Kidney epithelial cell (primary cell): ENCODE data around the gene KIF1A. TPM values are rescaled to one million over a fixed set of nuclear protein-coding genes. Genes with fewer than 3 reads are reported as not detected.
"Not testable (repeated sequence)": the region's sequence is repeated elsewhere in the genome, so short reads cannot be mapped to it uniquely, and the experiment has no call there.

Source experiments
- DNase-seq: peaks from one replicate; pipeline ENCODE4 v3.0.0-alpha.2; 2010; ENCODE audit warnings: low read depth
- H3K27me3 ChIP-seq: 2 replicates; pipeline ENCODE4 v1.6.0; 2011; ENCODE audit warnings: low read length; ENCODE audit not compliant: control insufficient read depth, insufficient read depth
- H3K36me3 ChIP-seq: 2 replicates; pipeline ENCODE4 v1.5.1; 2011; ENCODE audit warnings: low read length; ENCODE audit not compliant: control insufficient read depth, insufficient read depth
- H3K4me3 ChIP-seq: 2 replicates; pipeline ENCODE4 v1.5.1; 2011; ENCODE audit warnings: low read depth, mild to moderate bottlenecking, control low read depth, low read length
- total RNA-seq: library from RNA; depleted of rRNA; stranded (reverse); fragments of >200 nt; gene quantifications from 2 replicates; pipeline ENCODE4 v1.2.3, GENCODE V29; 2015
- TF ChIP-seq, protein P1 (sequence below): IDR thresholded peaks from 2 replicates; pipeline ENCODE4 v1.5.1; 2011; ENCODE audit warnings: mild to moderate bottlenecking, moderate library complexity, low read length, control low read depth, inconsistent platforms; ENCODE audit not compliant: insufficient read depth, poor library complexity, severe bottlenecking

The KIF1A gene
- total RNA-seq, 1 donor from 2014 or later, result 178 TPM

DNA sequence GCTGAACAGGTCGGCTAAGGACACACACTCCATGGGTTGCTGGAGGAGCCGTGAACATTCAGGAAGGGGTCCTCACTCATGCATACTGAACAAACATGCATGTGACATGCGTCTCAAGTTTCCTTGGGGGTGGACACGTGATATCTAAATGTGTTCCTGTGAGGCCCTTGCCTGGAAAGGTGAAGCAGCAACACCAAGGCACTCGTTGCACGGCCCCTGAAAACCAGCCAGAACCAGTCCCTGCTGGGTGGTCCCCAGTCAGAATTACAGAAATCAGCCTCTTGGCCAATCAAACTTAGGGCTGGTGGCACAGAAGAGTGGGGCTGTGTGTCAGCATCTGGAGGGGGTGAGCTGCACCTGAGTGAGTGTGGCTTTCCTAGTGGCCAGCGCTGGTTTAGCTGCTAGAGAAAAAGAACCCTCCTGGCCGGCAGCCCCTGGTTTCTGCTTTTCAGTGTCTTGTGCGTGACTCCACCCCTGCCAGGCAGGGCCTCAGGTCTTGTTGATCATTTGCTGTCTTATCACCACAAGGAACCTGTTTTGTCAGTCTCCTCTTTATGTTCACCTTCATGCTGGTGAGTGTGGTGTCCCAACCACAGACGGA, 134.1 kb downstream of the KIF1A start:
- DNase-seq, result no peak
- Histone ChIP-seq H3K36me3 (no peaks in the 10 kb centered on the region), H3K4me3 (no peak overlapping the region), H3K27me3 (peaks cover 28% of the 10 kb centered on the region)
- TF ChIP-seq, protein P1, sequence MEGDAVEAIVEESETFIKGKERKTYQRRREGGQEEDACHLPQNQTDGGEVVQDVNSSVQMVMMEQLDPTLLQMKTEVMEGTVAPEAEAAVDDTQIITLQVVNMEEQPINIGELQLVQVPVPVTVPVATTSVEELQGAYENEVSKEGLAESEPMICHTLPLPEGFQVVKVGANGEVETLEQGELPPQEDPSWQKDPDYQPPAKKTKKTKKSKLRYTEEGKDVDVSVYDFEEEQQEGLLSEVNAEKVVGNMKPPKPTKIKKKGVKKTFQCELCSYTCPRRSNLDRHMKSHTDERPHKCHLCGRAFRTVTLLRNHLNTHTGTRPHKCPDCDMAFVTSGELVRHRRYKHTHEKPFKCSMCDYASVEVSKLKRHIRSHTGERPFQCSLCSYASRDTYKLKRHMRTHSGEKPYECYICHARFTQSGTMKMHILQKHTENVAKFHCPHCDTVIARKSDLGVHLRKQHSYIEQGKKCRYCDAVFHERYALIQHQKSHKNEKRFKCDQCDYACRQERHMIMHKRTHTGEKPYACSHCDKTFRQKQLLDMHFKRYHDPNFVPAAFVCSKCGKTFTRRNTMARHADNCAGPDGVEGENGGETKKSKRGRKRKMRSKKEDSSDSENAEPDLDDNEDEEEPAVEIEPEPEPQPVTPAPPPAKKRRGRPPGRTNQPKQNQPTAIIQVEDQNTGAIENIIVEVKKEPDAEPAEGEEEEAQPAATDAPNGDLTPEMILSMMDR, result no peak

DNA sequence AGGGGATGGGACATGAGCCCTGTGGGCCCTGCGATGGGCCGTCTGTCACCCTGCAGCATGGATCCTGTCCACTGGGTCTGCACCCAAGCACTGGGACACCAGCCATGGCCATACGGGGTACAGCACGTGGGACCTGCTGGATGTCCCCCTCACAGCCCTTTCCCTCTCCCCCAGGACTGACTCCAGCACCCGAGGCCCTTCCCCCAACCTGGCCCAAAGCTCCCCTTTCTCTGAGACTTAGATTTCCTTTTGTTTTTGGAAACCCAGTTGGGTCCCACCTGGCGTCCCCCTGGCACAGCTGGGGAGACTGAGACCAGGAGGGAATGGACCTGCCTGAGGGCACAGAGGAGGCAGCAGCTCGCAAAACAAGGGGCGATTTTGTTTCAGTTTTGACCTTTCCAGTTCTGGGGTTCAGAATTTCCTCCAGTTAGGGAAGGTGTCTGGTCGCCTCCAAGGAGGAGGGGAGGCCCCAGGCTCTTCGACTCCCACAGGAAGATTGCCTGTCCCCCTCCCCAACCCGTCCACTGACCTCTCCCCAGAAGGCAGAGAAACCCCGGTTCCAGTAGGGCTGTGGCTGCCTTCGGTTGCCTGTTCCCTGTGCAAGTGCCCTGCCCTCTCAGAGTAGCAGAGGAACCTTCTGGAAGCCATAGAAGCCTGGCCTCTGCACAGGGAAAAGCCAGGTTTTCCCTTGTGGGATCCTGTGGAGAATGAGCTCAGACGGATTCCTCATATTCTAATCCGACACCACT, 135.9 kb downstream of the KIF1A start:
- not testable (repeated sequence) for H3K36me3 ChIP-seq, H3K4me3 ChIP-seq, DNase-seq
- H3K27me3 ChIP-seq, result peaks cover 28% of the 10 kb centered on the region

DNA sequence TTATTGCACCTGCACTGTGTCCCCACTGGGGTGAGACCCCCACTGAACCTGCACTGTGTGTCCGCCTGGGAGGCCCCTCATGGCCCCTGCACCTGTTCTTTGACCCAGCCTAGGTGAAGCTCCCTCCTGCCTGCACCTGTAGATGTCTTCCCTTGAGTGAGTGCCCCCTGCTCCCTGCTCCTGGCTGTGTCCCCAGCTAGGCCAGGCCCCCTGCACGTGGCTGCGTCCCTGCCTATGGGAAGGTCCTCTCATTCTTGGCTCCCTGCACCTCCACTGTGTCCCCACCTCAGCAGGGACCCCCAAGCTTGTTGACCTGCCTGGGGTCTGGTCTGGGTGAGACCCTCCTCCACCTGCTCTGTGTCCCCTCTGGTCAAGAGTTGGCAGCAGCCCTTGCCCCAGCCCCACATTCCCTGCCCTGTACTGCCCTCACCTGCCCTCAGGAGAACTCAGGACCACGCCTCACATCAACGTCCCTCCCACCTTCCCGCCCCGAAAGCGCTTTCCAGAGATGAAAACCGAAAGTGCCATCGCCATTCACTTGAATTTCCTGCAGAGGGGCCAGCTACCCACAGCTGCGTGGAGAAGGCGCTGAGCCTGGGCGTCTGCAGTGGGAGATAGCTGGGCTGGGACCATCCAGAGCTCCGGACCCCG, 136.6 kb downstream of the KIF1A start:
- H3K36me3 ChIP-seq, DNase-seq, H3K4me3 ChIP-seq: not testable (repeated sequence)
- H3K27me3 ChIP-seq, result peaks cover 28% of the 10 kb centered on the region

DNA sequence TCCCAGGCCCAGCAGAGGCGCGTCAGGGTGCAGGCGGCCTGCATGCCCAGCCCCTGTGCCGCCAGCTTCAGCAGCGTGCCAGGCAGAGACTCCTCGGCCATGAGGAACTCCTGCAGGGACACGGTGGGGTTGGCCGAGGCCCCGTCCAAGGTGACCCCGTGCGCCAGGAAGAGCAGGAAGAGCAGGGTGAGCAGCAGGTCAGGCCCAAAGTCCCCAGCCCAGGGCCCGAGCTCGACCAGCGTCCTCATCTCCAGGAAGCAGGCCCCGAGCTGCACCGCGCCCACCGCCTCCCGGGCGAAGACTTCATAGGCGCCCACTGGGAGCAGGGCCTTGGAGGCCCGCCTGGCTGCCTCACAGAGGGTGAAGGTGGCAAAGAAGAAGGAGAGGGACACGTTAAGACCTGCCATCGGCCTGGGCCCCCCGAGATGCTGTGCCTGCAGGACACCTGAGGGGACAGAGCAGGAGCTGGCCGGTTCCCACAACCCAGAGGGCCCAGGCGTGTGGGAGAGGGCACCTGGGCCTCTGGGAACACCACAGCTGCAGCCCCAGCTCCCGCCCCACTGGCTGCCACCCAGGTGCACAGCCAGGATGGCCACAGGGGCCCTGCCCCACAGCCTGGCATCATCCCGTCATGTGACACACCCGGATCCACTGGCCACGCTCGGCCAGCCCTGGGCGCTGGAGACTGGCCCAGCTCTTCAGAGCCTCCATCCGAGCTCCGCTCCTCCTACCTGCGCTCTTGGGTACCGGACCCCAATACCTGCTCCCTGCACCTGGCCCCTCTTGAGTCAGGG, 137.4 kb downstream of the KIF1A start, which contains the start of gene AQP12B:
AQP12B (minus strand) TSS at position 455 of the 794 bp plus-strand sequence; CDS start at position 407, 48 bp downstream.
- H3K4me3 ChIP-seq, H3K36me3 ChIP-seq, DNase-seq: not testable (repeated sequence)
- peaks cover 20% of the 10 kb centered on the region for H3K27me3 ChIP-seq

DNA sequence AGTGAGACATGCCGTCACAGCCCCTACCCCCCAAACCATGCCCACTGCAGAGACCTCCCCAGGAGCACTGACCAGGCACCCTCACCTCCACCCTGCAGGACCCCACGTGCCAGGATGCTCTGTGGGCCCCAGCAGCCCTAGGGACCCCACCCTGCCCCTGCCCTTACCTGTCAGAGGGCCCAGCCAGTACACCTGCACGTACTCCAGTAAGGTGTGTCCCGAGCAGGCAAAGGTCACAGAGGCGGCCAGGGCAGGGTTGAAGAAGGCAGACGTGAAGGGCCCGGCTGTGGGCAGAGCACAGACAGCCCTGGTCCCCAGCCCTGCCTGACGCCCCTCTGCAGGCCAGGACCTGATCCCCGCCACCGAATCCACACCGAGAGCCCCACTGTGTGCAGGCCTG, 139.8 kb downstream of the KIF1A start:
- not testable (repeated sequence) for H3K4me3 ChIP-seq, H3K36me3 ChIP-seq, DNase-seq, H3K27me3 ChIP-seq

DNA sequence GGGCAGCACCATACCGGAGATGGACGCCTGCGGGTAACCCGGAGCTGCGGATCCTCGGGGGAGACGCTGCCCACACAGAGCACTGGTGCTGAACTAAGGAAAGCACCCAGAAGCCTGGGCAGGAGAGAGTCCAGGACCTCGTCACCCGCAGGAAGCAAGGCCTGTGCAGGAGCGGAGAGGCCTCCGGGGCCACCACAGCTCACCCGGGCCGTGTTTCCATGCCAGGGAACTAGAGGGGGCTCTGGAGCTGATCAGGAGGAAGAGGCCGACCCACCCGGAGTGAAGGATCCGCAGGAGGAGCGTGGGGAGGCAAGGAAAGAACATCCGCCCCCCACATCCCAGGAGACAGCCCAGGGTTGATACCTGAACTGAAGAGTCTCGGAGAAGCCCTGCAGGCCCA, 141.1 kb downstream of the KIF1A start:
- H3K27me3 ChIP-seq, DNase-seq, H3K36me3 ChIP-seq, H3K4me3 ChIP-seq: not testable (repeated sequence)

DNA sequence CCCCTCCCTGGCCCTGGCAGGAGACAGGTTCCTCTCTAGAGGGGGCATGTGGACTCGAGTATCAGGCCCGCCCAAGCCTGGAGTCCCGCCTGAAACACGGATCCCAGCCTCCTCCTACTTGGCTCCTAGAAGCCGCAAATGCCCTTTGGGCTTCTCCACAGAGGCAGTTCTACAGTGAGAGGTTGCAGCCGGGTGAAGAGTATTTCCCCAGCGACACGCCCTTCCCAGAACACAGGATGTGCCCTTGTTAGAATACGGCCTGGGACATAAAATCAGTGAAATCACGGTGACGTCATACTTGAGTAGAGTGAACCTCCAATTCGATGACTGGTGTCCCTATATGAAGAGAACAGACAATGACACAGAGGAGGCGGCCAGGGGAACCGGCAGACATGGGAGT, 142.0 kb downstream of the KIF1A start:
- not testable (repeated sequence) for H3K4me3 ChIP-seq, H3K27me3 ChIP-seq, H3K36me3 ChIP-seq, DNase-seq

DNA sequence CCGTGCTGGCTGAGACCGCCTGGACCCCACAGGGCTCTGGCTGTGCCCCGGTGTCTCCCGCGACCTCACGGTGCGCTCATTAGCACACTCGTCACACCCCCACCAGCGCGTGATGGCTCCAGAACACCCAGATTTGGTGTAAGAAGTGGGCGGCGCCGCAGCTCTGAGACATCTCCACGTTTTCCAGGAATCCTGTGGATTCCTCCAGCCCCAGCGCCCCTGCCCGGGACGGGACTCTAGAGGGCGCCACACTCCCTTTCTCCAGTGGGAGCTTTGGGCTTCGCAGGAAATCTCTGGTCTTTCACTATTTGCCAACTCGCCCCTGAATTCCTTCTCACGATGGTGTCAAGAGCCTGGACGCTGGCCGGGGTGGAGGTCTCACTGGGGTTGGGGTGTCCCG, 144.7 kb downstream of the KIF1A start:
- not testable (repeated sequence) for DNase-seq, H3K36me3 ChIP-seq, H3K4me3 ChIP-seq
- peaks cover 20% of the 10 kb centered on the region for H3K27me3 ChIP-seq

DNA sequence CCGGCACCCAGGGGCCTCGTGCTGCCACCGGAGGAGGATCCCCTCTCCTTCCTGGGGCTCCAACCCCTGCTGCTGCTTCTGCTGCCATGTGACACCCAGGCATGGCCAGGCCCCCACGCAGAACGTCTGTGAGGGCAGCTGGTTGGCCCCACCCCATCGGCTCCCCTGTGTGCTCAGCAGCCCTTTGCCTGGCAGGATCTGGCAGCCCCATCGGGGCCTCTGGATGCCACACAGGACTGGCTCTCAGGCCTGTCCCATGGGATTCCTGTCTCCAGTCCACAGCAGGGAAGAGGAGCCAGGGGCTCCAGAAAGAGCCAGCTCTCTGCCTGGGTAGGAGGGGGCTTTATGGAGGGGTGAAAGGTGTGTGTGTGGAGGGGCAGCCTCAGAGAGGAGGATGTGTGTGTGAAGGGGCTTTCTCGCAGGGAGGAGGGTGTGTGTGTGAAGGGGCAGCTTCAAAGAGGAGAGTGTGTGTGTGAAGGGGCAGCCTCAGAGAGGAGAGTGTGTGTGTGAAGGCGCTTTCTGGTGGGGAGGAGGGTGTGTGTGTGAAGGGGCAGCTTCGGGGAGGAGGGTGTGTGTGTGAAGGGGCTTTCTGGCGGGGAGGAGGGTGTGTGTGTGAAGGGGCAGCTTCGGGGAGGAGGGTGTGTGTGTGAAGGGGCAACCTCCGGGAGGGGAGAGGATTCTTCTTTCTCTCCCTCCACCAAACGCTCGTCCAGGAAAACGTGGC, 145.4 kb downstream of the KIF1A start:
- not testable (repeated sequence) for H3K4me3 ChIP-seq, H3K36me3 ChIP-seq, DNase-seq
- H3K27me3 ChIP-seq, result peaks cover 20% of the 10 kb centered on the region
